Dermis microvascular lymphatic vessel endothelial cell (primary cell): ENCODE data around the gene RHBDL1. TPM values are rescaled to one million over a fixed set of nuclear protein-coding genes. Genes with fewer than 3 reads are reported as not detected.

Experiments
- DNase-seq, 2 donors: peaks; one replicate each; pipeline versions ENCODE4 v3.0.0 to v3.0.0-alpha.2; 2010; ENCODE audit warnings: low read depth in 2 of 2
- total RNA-seq: library from RNA; depleted of rRNA; stranded (reverse); fragments of >200 nt; gene quantifications from 2 replicates; pipeline ENCODE4 v1.2.1, GENCODE V29; 2014

Gene RHBDL1
- total RNA-seq, 1 donor from 2014 or later = 0.13 TPM

DNA sequence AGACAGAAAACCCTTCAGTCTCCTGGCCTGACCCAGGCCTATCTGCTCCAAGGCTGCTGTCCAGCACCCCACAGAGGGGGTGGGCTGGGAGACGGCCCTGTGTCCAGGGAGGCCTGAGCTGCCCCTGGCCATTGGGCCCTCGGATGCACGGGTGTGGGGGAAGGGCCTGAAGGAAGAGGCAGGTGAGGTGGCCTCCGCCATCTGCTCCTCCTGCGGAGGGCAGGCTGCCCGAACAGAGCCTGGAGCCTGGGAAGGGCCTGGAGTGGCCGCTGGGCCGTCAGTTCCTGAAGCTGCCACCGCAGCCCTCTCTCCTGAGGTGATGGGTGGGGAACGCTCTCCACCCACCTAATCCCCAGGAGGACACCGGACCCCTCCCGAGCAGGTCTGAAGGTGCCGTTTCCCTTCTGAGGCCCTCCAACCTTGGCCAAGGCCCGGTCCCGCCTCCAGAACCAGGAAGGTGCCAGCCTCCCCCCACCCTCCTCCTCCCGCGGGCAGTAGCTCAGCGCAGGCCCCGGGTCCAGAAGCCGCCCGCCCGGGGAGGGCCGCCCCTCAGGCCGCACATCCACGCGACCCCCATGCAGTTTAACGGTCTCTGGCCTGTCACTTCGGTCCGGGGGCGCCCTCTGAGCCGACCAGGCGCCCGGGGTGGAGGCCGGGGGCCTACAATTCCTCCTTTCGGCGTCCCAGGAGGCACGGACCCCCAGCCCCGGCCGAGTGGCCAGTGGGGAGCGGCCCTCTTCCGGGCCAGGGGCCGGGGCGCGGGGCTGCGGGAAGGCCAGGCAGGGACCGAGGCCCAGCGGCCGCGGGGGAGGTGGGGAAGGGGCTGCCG, 29.3 kb downstream of the RHBDL1 start:
- DNase-seq = no peak

- DNase-seq = peak in 1 of 2 donors; percentile 30
Measured at GRCh38 chr16:705431-706188, 30.1 kb downstream of the RHBDL1 start, which contains the start of gene FBXL16. Gene FBXL16, minus strand, starts transcription at chr16:705801. Its CDS starts 8,396 bp downstream, at chr16:697405.

- DNase-seq = no peak
Measured at GRCh38 chr16:706189-707061, 31.0 kb downstream of the RHBDL1 start.

DNA sequence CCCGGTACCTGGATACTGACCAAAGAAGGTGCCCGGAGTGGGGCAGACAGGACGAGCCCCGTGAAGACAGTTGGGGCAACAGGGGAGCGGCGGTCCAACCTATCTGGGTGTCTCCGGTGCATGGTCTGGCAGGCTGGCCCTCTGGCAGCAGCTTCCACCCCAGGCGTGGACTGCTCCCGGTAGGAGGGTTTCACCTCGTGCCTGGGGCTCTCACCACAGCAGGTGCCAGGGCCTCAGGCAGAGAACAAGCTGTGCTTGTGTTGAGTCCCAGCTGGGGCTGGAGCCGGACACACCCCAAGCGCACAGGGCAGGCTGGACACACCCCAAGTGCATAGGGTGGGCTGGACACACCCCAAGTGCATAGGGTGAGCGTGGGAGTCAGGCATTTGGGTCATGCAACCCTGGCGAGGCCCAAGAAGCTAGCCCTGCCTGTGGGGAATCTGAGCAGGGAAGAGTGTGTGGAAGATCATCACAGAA, 31.6 kb downstream of the RHBDL1 start:
- DNase-seq = no peak

GRCh38 chr16:708019-708418, 32.5 kb downstream of the RHBDL1 start:
- DNase-seq = no peak

DNA sequence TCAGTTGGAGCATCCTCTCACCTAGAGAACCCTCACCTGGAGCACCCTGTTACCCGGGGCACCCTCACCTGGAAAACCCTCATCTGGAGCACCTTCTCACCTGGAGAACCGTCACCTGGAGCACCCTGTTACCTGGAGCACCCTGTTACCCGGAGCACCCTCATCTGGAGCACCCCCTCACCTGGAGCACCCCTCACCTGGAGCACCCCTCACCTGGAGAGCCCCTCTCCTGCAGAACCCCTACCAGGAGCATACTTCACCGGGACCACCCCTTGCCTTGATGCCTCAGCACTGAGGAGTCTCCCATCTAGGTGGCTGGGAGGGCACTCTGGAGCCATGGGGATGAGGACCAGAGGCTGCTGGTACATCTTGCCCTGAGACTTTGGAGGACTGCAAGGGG, 33.5 kb downstream of the RHBDL1 start:
- no peak for DNase-seq

DNA sequence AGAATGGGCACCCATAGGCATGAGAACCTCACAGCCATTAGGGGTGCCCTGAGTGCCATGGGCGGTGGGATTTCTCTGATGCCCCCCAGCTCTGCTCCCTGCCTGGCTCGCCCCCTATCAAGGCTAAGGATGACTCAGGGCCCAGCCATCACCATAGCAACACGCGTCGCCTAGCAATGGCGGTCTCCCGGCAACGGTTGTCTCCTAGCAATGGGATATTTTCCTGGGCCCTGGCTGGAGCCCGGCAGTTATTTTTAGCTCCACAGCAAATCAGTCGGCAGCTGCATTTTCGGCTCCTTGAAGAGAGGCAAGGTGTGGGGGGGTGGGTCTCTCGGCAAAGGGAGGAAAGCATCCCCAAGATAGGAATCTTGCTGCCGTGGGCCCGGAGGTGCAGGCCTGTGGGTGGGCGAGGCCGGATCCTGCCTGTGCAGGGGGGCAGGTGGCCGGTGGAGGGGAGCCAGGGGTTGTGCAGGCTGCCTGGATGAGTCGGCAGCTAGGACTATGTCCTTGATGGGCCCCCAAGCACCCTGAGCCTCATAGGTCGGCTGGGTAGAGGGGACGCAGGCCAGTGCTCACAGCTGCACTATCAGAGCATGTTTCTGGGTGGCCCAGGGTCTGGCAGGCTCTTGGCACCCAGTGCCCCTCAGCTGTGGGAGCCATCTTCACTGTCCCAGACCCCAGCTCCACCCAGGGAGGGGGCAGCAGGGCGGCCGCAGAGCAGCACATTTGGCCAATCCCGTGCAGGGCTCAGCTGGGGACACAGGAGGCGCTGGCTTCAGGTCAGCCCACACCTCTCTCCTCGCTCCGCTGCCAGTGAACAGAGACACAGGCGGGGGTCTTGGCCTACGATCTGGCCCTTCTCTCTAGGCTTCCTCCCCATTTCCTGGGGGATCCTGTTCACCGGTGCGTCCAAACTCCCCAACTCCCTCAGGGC, 34.4 kb downstream of the RHBDL1 start:
- no peak for DNase-seq

- no peak for DNase-seq
Measured at GRCh38 chr16:710500-711075, 35.1 kb downstream of the RHBDL1 start.

- DNase-seq = no peak
Measured at GRCh38 chr16:711084-711483, 35.6 kb downstream of the RHBDL1 start.

DNA sequence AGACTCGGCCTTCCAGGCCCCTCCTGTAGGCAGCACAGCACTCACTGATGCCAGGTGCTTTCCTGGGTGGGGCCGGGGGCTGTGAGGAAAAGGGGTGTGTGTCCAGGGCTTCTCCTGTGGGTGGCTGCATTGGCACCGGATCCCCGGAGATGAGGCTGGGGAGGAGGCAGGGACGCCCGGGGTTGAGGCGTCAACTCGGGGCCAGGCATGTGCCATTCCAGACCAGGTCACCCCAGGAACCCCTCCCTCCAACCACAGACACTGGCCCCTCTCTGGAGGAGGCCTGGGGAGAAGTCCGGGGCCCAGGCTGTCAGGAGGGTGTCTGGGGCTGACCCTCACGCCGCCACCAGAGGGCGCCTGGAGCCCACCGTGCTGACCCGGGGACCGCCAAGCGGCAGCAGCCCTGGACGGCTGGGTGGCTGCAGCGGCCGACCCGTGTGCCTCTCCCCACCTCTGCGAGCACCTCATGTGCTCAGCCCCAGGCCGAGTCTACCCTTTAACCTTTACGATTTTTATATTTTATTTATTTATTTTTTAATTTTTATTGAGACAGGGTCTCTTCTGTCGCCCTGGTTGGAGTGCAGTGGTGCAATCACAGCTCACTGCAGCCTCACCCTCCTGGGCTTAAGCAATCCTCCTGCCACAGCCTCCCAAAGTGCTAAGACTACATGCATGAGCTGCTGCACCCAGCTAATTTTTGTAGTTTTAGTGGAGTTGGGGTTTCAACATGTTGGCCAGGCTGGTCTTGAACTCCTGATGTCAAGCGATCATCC, 36.3 kb downstream of the RHBDL1 start:
- peak; percentile 32 to 67 for DNase-seq

DNA sequence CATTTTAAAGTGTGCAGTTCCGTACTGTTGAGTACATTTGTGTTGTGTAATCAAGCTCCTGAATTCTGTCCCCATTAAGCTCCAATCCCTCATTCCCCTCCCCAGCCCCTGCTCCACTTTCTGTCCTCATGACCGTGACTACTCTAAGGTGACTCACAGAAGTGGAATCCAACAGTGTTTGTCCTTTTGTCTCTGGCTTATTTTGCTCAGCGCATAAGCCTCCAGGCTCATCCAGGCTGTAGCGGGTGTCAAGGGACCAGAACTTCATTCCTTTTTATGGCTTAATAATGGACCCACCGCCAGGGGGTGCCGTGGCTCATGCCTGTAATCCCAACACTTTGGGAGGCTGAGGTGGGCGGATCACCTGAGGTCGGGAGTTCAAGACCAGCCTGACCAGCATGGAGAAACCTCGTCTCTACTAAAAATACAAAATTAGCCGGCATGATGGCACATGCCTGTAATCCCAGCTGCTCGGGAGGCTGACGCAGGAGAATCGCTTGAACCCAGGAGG, 37.3 kb downstream of the RHBDL1 start:
- DNase-seq = peak; percentile 36 to 76

- peak in 1 of 2 donors; percentile 20 for DNase-seq
Measured at GRCh38 chr16:714079-714478, 38.6 kb downstream of the RHBDL1 start.

DNA sequence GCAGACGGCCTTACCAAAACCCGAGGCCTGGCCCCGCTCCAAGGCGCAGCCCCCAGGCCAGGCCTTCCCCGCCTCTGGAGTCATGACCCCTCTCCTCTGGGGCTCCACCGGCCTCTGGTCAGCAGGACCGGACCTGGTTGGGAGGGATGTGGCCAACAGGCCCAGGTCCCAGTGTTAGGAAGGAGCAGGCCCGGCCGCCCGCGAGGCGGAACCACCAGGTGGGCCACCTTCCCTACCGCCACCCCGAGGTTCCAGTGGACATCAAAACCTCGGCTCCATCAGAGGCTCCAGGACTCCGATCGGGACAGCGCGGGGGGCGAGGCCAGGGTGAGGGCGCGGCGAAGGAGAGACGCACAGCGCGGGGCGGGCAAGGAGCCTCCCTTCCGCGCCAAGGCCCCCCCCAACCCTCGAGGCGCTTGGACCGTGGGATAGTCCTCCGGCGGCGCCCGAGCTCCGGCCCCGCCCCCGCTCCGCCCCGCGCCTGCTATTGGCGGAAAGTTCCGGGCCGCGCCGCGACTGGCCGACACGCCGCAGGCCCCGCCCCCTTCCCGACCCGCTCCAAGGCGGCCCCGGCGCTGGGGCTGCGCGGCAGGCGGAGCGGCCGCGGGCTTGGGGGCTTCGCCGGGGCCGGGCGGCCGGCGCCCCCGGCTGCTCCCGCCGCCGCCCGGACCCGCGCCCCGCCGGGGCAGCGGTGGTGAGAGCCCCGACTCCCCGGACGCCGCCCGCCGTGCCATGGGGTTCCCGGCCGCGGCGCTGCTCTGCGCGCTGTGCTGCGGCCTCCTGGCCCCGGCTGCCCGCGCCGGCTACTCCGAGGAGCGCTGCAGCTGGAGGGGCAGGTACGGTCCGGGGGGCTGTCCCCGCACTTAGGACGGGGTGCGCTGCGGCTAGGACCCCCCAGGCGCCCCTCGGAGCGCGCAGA, 39.3 kb downstream of the RHBDL1 start, which contains the start of gene METRN:
TSS of gene METRN (plus strand) at position 561 of the 919 bp plus-strand sequence. CDS start at position 733, 172 bp downstream.
- peak; percentile 40 to 91 for DNase-seq

DNA sequence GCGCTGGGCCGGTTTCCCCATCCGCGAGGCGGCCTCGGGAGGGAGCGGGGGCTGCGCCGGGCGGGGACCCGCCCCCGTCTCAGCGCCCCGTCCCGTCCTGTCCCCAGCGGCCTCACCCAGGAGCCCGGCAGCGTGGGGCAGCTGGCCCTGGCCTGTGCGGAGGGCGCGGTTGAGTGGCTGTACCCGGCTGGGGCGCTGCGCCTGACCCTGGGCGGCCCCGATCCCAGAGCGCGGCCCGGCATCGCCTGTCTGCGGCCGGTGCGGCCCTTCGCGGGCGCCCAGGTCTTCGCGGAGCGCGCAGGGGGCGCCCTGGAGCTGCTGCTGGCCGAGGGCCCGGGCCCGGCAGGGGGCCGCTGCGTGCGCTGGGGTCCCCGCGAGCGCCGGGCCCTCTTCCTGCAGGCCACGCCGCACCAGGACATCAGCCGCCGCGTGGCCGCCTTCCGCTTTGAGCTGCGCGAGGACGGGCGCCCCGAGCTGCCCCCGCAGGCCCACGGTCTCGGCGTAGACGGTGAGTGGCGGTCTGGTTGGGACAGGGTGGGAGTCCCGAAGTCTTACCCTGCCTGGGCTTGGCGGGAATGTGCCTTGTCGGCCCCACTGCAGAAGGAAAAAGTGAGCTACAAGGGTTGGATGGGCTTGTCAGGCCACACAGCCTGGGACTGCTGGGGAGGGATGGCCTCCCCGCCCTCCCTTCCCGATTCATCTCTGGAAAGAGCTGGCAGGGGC, 40.2 kb downstream of the RHBDL1 start:
- peak in 1 of 2 donors; percentile 48 for DNase-seq

DNA sequence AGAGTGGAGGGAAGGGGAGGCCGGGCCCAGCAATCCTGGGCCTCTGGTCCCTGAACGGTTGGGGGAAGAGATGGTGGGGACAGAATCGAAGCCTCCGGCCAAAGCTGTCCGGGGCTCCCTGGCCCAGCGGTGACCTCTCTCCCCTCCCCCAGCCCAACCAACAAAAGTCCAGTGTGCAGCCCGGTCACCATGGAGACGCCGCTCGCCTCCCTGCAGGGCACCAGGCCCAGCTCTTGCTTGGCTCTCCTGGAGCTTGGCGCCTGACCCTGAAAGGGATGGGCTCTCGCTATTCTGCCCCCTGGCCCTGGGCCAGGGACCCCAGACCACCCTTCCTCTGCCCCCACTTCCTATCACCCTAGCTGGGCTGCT, 40.7 kb downstream of the RHBDL1 start:
- no peak for DNase-seq

- no peak for DNase-seq
Measured at GRCh38 chr16:716768-717325, 41.4 kb downstream of the RHBDL1 start.
